ENCODE measurements around the gene TEP1.

GRCh38 chr14:20440465-20440864, 27.2 kb upstream of the TEP1 start:
- TF ChIP-seq CTCF (IDR thresholded peaks at IDR 0.05) (no peak), POLR2AphosphoS5 (IDR thresholded peaks at IDR 0.05; ENCODE audit: insufficient read depth in 1 of 2, low read depth in 1 of 2) (no peak), POLR2A (IDR thresholded peaks at IDR 0.05) (no peak)

Measured in vagina (tissue), 2 donors.